Sigmoid colon (tissue), 7 donors: ENCODE results near the gene PRLH. TPM values are rescaled to one million over a fixed set of nuclear protein-coding genes. Genes with fewer than 3 reads are reported as not detected.

ENCODE experiments used
- DNase-seq: peaks from one replicate; pipeline ENCODE4 v3.0.0-alpha.2; 2019
- H3K27ac ChIP-seq, 4 donors: fragments of 200-600 bp; sonication (generic); one replicate each; pipeline ENCODE4 v1.5.1; 2016 to 2019; ENCODE audit warnings: mild to moderate bottlenecking in 1 of 4
- H3K27me3 ChIP-seq, 3 donors: fragments of 200-600 bp; sonication (generic); one replicate each; pipeline ENCODE4 v1.5.1; 2019; ENCODE audit warnings: mild to moderate bottlenecking in 1 of 3
- H3K36me3 ChIP-seq, 4 donors: fragments of 200-600 bp; sonication (generic); one replicate each; pipeline ENCODE4 v1.5.1; 2016 to 2019
- H3K4me1 ChIP-seq, 4 donors: fragments of 200-600 bp; sonication (generic); one replicate each; pipeline ENCODE4 v1.5.1; 2017 to 2019
- H3K4me3 ChIP-seq, 4 donors: fragments of 200-600 bp; sonication (generic); one replicate each; pipeline ENCODE4 v1.5.1; 2017 to 2019; ENCODE audit warnings: mild to moderate bottlenecking in 2 of 4, moderate library complexity in 1 of 4
- H3K9me3 ChIP-seq, 4 donors: fragments of 200-600 bp in 3 of 4; sonication (generic) in 3 of 4; one replicate each; pipeline versions ENCODE4 v1.5.1 to v1.6.1; 2013 to 2019
- CTCF ChIP-seq, 4 experiments: fragments of 450-650 bp in 3 of 4; fragments of 200-600 bp in 1 of 4; IDR thresholded peaks; one replicate each; pipeline ENCODE4 v1.5.1; 2016 to 2019; ENCODE audit warnings: antibody characterized with exemption in 4 of 4, mild to moderate bottlenecking in 3 of 4, moderate library complexity in 2 of 4
- EP300 ChIP-seq, 4 donors: sonication (generic); formaldehyde crosslinking; IDR thresholded peaks; one replicate each; pipeline ENCODE4 v1.6.1; 2017; ENCODE audit warnings: antibody characterized with exemption in 4 of 4
- POLR2A ChIP-seq, 2 donors: fragments of 450-650 bp; IDR thresholded peaks; one replicate each; pipeline ENCODE4 v1.6.1; 2016; ENCODE audit warnings: antibody characterized with exemption in 2 of 2, mild to moderate bottlenecking in 2 of 2, moderate library complexity in 2 of 2
- POLR2AphosphoS5 ChIP-seq, 4 donors: sonication (generic); formaldehyde crosslinking; IDR thresholded peaks; one replicate each; pipeline ENCODE4 v1.6.1; 2017; ENCODE audit warnings: antibody characterized with exemption in 4 of 4
- WGBS, 2 donors: extraction: QIAGEN DNeasy Blood & Tissue Kit; methylation state at CpG; one replicate each; pipeline ENCODE4 v1.1.7; 2013; 5-methylcytosine and 5-hydroxymethylcytosine counted together
- intact Hi-C: fragments of 100-400 bp; cut with DNase I; formaldehyde crosslinking; loops from one replicate; pipeline ENCODE4 v1.15.1; 2023
- polyA plus RNA-seq, 3 donors: library from polyadenylated mRNA; stranded (reverse); fragments of 200-250 nt; gene quantifications; one replicate each; pipeline ENCODE4 v1.2.3, GENCODE V29; 2013
- total RNA-seq, 4 donors: library from RNA; depleted of rRNA; stranded (reverse); fragments of >200 nt; gene quantifications; one replicate each; pipeline ENCODE4 v1.1.0, GENCODE V29; 2016
- donor health status: healthy with polysubstance abuse.
- donor health status: Bipolar disorder and iron deficiency.
- donor health status: healthy.

Gene PRLH
- total and polyA plus RNA-seq, 7 donors = not detected

DNA sequence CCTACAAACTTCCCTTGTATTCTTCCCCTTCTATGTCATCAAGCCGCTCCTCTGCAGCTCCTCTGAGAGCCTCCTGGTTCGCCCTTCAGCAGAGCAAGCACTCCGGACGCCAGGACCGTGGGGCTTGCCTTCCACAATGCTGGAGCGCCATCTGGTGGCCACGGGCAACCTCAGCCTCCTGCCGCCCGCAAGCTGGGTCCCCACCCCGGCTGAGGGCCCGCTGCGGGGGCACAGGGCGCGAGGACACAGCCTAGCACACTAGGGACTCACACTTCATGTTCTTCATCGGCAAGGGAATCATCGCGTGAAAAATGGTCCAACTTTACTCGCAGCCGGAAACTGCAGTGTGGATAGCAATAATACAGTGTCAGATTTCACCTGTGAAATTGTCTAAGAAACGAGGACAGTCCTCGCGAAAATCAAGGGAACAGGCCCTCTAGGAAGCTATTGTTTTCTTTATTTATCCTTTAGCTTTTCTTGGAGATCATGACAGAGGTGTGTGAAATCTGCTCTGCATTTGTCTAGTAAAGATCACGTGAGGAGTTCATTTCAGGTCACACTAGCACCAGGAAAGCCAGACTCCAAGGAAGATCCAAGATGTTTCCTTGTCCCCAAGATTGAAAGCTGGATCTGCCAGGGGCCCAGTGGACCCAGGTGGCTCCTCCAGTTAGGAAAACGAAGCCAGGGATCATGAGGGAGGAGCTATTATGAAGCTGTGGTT lies 5.8 kb downstream of the PRLH start:
- no peak for TF ChIP-seq POLR2AphosphoS5 (IDR thresholded peaks at IDR 0.05)
- peak; percentile 98 to 100 (median 99) for TF ChIP-seq CTCF (IDR thresholded peaks at IDR 0.05)
- peaks cover 0 to 15% (median 11%) of the 10 kb centered on the region in 4 donors for H3K4me1 ChIP-seq
- H3K4me3 ChIP-seq = peak overlapping the region in 1 of 4 donors; percentile 29
- H3K36me3 ChIP-seq = no peaks in the 10 kb centered on the region
- no peaks in the 10 kb centered on the region for H3K27me3 ChIP-seq
- H3K27ac ChIP-seq = peak overlapping the region in 3 of 4 donors; percentile 16 to 40 (median 19)
- intact Hi-C loops = loop anchor here (1.0 to 10.0 kb wide), 5 partner anchors 60 to 480 kb away; no protein-coding TSS in a partner anchor
- 5 to 15% methylated on average over 24 of the region's 24 CpGs for WGBS, 2 donors
- DNase-seq = peak; percentile 96
- no peaks in the 10 kb centered on the region for H3K9me3 ChIP-seq

DNA sequence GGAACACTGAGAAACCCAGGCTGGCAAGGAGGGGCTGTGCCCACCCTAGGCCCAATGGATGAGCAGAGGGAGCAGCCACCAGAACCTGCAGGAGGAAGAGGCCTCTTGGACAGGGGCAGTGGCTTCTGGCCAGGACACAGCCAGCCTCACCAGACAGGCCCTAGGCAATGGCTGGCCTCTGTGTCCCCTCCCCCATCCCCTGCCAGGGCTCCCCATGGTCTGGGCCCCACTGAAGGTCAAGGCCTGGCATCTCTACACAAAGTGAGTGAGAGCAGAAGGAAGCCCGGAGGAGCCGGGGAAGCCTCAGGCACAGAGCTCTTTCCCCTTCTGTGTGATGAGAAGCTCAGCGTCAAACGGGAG lies 6.3 kb downstream of the PRLH start:
- Histone ChIP-seq H3K9me3 (no peaks in the 10 kb centered on the region), H3K27me3 (no peaks in the 10 kb centered on the region), H3K4me1 (peaks cover 0 to 15% (median 11%) of the 10 kb centered on the region in 4 donors), H3K36me3 (no peaks in the 10 kb centered on the region), H3K4me3 (no peak overlapping the region), H3K27ac (peak overlapping the region in 1 of 4 donors; percentile 40)
- DNase-seq = no peak
- WGBS, 2 donors = 73 to 82% methylated on average over 4 of the region's 4 CpGs
- TF ChIP-seq POLR2AphosphoS5 (IDR thresholded peaks at IDR 0.05) = no peak
- TF ChIP-seq EP300 (IDR thresholded peaks at IDR 0.05) = no peak
- no peak for TF ChIP-seq POLR2A (IDR thresholded peaks at IDR 0.05)
- no peak for TF ChIP-seq CTCF (IDR thresholded peaks at IDR 0.05)
- intact Hi-C loops = loop anchor here (1.0 to 10.0 kb wide), 5 partner anchors 60 to 480 kb away; no protein-coding TSS in a partner anchor

GRCh38 chr2:237573721-237574415 lies 7.5 kb downstream of the PRLH start:
- Histone ChIP-seq H3K27me3 (no peaks in the 10 kb centered on the region), H3K4me3 (no peak overlapping the region), H3K4me1 (peaks cover 0 to 15% (median 11%) of the 10 kb centered on the region in 4 donors), H3K36me3 (no peaks in the 10 kb centered on the region), H3K9me3 (no peaks in the 10 kb centered on the region), H3K27ac (no peak overlapping the region)
- intact Hi-C loops = loop anchor here (5.0 to 10.0 kb wide), 4 partner anchors 142 to 482 kb away; no protein-coding TSS in a partner anchor
- DNase-seq = no peak
- no peak for TF ChIP-seq CTCF (IDR thresholded peaks at IDR 0.05)
- TF ChIP-seq EP300 (IDR thresholded peaks at IDR 0.05) = no peak
- TF ChIP-seq POLR2A (IDR thresholded peaks at IDR 0.05) = no peak
- WGBS, 2 donors = 84 to 89% methylated on average over 8 of the region's 8 CpGs

DNA sequence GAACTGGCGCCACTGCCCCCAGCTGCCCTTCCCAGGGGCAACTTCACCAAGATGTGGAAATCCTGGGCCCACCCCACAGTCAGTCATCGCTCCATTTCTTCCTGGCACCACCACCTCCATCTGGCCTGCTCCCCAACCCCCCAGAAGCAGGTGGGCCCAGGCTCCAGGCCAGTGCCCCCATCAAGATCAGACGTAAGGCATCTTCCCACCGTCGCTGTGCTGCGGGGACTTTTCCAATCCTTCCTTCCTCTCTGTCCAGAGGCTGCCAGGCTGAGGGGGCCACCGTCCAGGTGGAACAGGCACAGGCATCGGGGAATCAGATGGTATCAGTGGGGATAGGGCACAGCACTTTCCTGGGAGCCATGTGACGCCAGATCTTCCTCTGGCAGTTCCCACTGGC lies 8.1 kb downstream of the PRLH start:
- TF ChIP-seq CTCF (IDR thresholded peaks at IDR 0.05) (no peak), POLR2A (IDR thresholded peaks at IDR 0.05) (no peak), POLR2AphosphoS5 (IDR thresholded peaks at IDR 0.05) (no peak)
- Histone ChIP-seq H3K9me3 (no peaks in the 10 kb centered on the region), H3K27me3 (no peaks in the 10 kb centered on the region), H3K4me3 (no peak overlapping the region), H3K36me3 (no peaks in the 10 kb centered on the region), H3K4me1 (peaks cover 0 to 15% (median 11%) of the 10 kb centered on the region in 4 donors), H3K27ac (peak overlapping the region in 1 of 4 donors; percentile 33)
- no peak for DNase-seq
- WGBS, 2 donors = 94 to 95% methylated on average over 9 of the region's 9 CpGs
- intact Hi-C loops = loop anchor here (5.0 to 10.0 kb wide), 4 partner anchors 142 to 482 kb away; no protein-coding TSS in a partner anchor
